Midbrain (tissue), 1 donor: ENCODE data around the gene ADM.
A peak's percentile ranks its signal among the peaks of the same experiment; 100 is the strongest.
"Not testable (repeated sequence)": the region's sequence is repeated elsewhere in the genome, so short reads cannot be mapped to it uniquely, and the experiment has no call there.

Source experiments
- DNase-seq: peaks from one replicate; lab custom pipeline; 2025; lab: John Stamatoyannopoulos, UW

Gene ADM, protein sequence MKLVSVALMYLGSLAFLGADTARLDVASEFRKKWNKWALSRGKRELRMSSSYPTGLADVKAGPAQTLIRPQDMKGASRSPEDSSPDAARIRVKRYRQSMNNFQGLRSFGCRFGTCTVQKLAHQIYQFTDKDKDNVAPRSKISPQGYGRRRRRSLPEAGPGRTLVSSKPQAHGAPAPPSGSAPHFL

DNA sequence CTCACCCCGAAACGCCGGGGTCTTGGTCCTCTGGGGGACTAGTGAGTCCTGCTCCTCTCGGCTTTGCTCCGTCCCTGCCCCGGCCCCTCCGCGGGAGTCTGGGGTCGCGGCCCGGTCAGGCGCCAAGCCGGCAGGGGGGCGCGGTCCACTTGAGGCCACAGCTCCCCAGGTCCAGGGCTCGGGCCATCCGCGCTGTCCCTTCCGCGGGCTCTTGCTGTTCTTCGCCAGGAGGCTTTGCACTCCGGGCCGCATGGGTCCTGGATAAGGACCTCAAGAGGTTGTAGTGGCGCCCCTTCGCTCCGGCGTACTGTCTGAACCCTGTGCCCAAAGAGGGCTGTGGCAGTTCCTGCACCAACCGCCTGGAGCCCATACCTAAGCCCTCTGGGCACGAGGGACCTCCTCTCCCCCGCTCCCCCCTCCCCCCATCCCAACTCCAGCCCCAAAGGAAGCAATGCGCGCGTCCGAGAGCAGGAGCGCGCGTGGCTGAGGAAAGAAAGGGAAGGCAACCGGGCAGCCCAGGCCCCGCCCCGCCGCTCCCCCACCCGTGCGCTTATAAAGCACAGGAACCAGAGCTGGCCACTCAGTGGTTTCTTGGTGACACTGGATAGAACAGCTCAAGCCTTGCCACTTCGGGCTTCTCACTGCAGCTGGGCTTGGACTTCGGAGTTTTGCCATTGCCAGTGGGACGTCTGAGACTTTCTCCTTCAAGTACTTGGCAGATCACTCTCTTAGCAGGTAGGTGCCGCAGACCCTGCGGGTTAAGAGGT is at the start of gene ADM:
ADM (plus strand) TSS at position 579 of the 767 bp plus-strand sequence. CDS start 628 bp downstream, outside the sequence.
- peak; percentile 71 for DNase-seq

DNA sequence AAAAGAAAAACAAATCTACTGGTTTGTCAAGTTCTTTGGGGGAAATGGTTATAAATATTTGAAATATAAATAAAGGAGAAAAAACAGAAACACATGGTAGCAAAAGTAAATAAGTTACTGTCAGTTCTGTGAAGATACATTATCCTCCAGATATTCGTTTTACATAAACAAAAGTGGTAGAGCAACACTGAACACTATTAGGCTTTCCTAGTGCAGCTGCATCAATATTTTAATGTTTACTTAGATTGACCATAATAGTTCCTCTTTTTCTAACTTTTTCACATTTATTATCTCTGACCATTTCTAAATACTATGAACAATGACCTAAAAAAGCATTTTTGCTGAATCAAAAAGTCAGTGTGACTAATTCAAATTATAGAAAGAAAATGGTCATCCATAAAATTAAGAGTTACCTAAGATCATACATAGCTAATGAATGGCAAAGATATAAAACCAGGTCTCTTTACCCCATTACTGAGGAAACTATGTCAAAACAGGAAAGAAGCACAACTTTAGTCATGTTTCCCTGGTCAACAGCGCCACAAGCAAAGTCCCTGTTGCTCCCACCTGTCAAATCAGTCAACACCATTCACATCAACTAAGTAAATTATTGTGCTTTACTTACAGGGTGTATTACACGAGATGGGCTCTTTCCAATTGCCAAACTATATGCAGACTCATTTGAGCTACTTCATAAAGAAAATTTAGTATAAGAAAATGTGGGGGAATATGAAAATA is 49.3 kb upstream of the ADM start:
- DNase-seq: no peak

DNA sequence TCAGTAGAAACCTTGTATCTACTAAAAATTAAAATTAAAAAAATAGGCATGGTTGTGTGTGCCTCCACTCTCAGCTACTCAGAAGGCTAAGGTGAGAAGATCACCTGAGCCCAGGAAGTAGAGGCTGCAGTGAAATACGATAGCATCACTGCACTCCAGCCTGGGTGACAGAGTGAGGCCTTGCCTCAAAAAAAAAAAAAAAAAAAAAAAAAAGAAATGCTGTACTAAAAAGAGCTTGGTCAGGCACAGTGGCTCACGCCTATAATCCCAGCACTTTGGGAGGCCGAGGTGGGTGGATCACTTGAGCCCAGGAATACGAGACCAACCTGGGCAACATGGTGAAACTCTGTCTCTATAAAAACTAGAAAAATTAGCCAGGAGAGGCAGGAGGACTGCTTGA is 47.4 kb upstream of the ADM start:
- no peak for DNase-seq

DNA sequence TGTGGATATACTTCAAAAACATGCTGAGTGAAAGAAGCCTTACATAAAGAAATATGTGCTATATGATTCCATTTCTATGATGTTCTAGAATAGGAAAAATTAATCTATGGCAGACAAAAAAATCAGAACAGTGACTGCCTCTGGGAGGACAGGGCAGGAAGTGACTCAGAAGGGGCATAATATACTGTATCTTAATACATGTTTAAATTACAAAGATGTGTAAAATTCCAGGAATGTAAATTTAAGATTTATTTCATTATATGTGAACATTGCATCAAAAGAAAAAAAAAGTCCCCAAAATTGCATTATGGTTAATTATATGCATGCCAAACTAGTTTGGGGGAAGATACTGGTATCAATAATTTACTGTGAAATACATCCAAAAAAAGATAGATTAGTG is 43.1 kb upstream of the ADM start:
- DNase-seq: no peak

DNA sequence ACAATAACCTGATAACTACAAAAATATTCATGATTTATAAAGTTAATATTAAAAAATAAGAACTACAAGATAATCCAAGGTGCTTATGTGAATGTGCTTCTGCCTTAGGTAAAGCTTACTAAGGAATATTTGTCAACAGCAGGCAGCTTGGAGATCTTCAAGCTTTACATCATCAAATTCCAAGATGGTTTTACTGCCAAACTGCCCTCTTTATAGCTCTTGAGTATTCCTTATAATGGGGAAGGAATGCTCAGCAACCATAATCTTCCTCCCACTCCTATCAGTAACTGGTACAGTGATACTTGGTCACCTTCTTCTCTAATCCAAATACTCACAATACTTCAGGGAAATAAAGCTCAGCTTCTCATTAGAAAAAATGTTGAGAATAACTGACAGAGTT is 40.9 kb upstream of the ADM start:
- no peak for DNase-seq

DNA sequence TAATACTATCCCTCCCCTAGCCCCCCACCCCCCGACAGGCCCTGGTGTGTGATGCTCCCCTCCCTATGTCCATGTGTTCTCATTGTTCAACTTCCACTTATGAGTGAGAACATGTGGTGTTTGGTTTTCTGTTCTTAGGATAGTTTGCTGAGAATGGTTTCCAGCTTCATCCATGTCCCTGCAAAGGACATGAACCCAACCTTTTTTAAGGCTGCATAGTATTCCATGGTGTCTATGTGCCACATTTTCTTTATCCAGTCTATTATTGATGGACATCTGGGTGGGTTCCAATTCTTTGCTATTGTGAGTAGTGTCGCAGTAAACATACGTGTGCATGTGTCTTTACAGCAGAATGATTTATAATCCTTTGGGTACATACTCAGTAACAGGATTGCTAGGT is 40.2 kb upstream of the ADM start:
- not testable (repeated sequence) for DNase-seq

DNA sequence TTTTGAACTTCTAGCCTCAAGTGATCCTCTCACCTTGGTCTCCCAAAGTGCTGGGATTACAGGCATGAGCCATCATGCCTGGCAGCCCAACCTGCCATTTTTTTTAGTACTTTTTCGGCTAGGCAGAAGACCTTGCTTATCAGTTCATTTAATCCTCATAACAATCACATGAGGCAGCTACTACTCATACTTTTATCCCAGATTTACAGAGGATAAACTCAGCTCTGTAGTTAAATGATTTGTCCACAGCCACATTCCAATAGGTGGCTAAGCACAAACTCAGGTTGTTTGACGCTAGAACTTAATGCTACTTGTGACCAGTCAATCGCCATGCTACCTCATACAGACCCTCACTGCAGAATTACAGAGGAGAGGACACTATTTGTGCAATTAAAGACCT is 38.9 kb upstream of the ADM start:
- no peak for DNase-seq

DNA sequence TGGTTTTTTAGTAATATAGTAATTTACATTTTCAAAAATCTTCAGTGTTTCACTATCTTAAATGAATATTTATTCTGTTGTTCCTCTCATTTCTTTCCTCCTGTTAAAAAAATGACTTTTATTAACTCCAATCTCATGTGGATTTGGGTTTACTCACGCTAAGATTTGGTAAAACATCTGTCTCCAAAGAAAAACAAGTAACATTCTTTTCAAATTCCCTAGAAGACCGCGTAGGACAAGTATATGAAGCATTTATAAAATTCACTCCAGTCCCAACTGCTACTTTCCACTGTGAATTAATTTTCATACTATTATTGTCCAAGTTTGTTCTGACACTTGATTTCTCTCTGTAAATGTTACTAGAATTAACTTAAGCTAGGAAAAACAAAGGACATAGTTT is 37.1 kb upstream of the ADM start:
- DNase-seq: no peak

DNA sequence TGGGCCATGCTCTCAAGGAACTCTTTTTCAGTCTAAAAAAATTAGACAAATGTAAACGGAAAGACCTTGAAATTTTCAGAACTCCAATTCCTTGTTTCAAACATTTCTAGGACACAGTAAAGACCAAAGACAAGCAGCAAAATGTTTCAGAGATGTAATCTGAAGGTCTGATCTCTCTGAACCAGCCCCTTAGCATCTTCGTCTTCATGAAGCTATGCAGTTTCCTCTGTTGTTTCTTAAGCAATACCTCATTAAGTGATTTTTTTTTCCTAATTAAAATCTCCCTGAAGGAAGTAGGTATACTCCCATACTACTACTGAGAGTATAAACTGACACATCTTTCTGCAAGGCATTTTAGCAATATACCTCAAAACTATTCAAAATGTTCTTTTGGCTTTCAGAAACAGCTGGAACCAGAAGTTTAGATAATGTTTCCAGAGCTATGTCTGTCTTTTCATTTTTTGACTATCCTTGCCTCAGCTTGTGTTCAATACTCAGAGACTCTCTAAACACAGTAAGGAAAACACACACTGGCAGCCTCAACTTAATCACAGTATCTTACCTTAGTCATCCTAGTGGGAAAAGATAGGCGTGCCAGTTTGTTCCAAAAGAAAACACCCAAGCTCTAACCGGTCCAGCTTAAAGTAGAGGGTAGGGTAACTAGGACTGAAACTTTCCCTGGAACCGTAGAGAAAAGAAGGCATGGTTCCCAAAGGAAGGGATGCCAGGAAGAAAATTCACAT is 36.0 kb upstream of the ADM start:
- DNase-seq: no peak

DNA sequence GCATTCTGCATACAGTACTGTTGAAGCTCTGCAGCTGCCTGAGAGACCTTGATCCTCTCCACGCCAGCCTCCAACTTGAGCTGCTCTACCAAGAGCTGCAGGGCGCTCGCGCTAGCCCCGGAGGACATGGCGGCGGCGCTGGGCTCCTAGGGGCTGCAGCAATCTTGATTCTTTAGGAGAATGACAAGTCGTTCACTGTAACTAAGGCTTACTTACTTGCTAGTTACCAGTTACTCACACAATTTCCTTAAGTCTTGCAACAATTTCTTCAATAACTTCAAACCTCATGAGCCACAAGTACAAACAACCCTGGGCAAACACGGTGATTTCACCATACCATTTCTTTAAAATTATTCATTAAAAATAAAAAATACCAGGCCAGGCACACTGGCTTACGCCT is 32.7 kb upstream of the ADM start:
- no peak for DNase-seq

DNA sequence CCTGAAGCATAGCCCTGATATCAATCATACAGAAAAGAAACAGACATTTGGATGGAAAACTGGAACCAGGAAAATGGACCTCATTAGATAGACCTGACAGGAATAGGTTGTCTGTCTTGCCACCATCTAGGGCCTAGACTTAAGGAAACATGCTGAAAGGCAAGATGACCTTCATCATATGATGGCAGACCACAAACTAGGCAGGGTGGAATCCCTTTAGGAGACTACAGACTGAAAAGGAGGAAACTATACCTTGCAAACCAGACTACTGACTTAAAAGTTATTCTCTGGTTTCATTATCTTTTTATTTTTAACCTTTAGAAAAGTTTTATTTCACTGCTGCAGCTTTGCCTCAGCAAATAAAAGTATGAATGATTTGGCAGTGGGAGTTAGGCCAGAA is 31.1 kb upstream of the ADM start:
- no peak for DNase-seq

DNA sequence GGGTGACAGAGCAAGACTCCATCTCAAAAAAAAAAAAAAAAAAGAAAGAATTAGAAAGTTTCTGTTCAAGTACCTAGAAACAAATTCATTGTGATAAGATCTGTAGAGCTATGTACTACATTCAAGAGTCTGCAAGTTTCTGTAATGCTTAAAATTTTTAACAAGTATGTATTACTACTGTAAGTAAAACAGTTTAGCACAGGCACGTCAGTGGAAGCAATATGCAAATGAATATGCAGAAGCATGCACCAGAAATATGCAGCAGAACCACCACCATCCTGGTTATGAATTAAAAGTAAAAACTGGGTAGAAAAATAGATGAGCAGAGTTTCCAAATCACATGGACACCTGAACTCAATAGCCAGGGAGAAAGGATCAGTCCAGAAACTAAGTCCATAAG is 30.1 kb upstream of the ADM start:
- DNase-seq: no peak

DNA sequence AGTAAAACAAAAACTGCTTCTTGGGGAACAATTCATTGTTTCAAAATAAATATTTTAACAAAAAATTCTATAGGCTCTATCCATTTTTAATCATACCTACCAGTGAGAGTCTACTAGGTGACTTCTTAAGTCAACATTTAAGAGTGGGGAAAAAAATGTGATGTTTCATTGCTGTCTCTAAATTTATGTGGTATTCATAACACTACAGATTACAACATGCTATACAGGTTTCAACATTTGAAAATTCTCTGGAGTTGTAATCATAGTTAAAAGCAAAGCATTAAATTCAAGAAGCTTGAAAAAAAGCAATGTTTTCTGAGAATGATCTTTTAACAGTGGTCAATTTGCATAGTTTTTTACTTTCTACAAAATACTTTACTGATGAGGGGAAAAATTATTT is 29.2 kb upstream of the ADM start:
- no peak for DNase-seq

DNA sequence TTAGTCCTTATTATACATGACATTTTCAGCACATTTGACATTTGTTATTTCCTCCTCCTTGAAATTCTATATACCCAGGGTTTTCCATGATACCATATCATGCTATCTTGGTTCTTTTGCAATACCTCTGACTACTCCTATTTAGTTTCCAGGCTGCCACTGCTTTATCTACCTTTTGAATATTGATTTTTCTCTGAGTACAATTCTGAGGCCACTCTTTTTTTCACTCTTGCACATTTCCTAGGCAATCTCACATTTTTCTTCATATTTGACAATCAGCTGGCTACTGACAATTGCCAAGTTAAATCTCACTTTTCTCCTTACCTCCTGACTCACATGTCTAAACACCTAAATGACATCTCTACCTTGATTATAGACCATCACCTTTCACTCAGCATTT is 22.8 kb upstream of the ADM start:
- DNase-seq: no peak

DNA sequence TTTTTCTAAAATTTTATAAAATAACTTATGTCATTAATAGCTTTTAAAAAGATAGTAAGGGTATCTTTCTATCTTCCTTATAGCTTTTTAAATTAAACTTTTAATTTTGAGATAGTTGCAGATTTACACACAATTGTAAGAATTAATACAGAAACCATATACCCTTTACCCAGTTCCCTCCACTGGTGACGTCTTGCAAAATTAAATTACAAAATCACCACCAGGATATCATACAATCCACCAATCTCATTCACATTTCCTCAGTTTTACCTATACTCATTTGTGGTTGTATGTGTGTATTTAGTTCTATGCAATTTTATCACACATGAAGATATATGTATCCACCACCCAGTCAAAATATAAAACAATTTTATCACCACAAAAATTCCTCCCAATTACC is 20.9 kb upstream of the ADM start:
- DNase-seq: no peak

DNA sequence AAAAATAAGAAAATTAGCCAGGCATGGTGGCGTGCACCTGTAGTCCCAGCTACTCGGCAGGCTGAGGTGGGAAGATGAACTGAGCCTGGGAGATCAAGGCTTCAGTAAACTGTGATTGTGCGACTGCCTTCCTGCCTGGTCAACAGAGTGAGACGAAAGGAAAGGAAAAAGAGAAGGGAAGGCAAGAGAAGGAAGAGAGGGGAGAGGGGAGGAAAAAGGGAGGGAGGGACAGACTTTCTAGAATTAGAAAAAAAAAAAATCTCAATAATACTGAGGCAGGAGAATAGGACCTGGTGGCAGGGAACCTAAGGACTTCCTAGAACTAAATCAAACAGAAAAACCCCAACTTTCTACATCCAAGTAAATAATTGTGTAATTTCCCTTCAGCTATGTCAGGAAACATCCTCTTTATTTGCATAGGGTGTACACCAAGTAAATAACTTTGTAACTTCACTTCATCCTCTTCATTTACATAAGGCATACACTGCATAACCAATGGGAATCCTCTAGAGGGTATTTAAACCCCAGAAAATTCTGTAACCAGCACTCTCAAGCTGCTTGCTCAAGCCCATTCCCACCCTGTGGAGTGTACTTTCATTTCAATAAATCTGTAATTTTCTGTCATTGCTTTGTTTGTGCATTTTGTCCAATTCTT is 19.6 kb upstream of the ADM start:
- no peak for DNase-seq

DNA sequence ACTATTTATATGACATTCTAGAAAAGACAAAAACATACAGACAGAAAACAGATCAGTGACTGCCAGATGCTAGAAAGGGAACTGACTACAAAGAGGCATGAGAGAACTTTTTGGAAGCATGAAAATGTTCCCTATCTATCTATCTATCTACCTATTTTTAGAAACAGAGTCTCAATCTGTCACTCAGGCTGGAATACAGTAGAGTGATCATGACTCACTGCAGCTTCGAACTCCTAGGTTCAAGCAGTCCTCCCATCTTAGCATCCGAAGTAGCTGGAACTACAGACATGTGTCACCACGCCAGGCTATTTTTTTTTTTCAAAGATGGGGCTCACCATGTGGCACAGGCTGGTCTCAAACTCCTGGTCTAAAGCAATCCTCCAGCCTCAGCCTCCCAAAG is 17.7 kb upstream of the ADM start:
- no peak for DNase-seq

DNA sequence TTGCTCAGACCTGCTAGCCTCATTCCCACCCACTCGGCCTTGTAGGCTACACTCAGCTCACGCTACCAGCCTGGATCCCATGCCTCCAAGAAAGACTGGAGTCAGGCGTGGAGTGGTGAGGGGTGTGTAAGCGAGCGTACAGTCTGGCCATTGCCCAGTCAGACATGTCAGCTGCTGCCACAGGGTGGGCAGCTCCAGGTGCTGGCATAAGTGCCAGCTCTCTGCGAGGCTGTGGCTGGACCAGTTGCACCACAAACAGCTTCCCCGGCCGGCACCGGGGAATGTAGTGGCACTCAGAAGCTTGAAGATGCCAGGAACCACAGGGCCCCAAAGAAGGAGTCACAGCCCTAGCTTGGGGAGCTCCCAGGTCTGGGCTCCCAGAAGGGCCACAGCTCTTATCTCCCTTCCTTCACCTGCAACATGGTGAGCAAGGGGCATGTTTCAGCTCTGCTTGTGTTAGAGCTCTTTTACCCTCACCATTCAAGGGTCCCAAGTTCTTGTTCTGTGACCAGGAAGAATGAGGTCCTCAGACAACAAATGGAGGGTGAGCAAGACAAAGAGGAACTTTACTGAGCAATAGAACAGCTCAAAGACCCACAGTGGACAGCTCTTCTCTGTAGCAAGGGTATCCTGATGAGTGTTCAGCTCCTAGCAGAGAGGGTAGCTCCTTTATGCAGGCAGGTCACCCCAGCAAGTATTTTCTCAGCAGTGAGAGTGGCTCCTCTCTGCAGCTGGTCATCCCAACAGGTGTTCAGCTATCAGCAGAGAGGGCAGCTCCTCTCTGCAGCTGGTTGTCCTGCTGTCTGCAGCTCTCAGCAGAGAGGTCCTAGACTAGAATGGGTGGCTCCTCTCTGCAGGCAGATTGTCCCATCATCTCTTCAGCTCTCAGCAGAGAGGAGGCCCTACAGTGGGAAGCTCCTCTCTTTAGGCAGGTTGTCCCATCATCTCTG is 16.8 kb upstream of the ADM start:
- no peak for DNase-seq

DNA sequence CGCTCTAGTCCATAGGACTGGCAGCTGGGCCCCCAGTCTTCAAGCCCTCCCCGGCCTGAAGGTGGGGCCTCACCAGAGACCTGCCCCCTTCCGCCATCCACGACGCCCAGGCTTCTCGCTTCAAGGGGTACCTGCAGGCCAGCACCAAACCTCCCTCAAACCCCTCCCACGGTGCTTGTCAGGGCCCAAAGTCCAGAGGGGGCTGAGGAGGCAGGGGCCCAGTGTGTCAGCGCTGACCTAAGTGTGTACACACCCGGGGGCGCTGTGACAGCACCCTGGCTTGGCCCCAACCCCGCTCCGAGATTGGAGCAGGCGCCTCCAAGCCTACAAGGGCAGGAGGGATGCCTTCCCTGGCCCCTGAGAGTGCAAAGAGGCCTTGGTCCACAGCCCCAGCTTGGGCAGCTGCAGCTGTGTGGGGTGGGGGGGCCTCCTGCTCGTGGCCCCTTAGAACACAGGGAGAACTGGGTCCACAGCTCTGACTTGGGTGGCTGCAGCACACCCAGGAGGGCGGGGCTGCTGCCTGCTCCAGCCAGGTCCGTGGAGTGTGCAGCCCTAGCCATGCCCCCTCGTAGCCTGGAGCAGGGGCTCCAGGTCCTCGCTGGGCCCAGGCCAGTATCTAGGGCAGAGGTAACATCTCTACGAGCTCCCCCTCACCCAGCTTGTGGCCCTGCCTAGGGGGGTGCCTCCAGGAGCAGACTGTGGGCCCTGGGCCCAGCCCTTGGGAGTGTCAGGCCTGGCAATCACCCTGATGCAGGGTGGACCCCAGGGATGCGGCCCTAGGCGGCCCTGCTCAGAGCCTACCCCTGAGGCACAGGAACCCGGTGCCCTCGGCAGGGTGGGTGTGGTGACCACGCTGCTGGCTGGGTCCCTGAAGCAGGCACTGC is 15.8 kb upstream of the ADM start:
- no peak for DNase-seq
